Stimulated activated naive CD8-positive, alpha-beta T cell treated with anti-CD3 and anti-CD28 coated beads, Interleukin-15, amount 100 ng/mL, for 72 hours (primary cell): ENCODE data around the gene TPP2.

Source experiments
- ATAC-seq: fragments of 150-1000 bp; cut with Tn5 transposase; 2 replicates; pipeline ENCODE4 v1.10.0; 2021; ENCODE audit warnings: mild to moderate bottlenecking, moderate library complexity
- DNase-seq, 2 donors: peaks; one replicate each; pipeline ENCODE4 v3.0.0; 2021 to 2022
- H3K27ac Mint-ChIP-seq, 2 donors: one replicate each; pipeline ENCODE4 v1.8.0; 2022; ENCODE audit warnings: mild to moderate bottlenecking in 2 of 2, mixed read lengths in 2 of 2, moderate library complexity in 2 of 2
- H3K27me3 Mint-ChIP-seq: one replicate; pipeline ENCODE4 v1.8.0; 2022; ENCODE audit warnings: mixed read lengths
- H3K4me1 Mint-ChIP-seq: one replicate; pipeline ENCODE4 v1.8.0; 2022; ENCODE audit warnings: mild to moderate bottlenecking, mixed read lengths
- H3K4me3 Mint-ChIP-seq, 2 donors: one replicate each; pipeline ENCODE4 v1.8.0; 2022; ENCODE audit warnings: mild to moderate bottlenecking in 2 of 2, mixed read lengths in 2 of 2, moderate library complexity in 1 of 2
- H3K9me3 Mint-ChIP-seq, 2 donors: one replicate each; pipeline ENCODE4 v1.8.0; 2022; ENCODE audit warnings: mixed read lengths in 2 of 2

Gene TPP2

GRCh38 chr13:102584434-102584833 is 12.4 kb upstream of the TPP2 start:
- Mint-ChIP-seq H3K27ac (no peak overlapping the region), H3K4me1 (peaks cover 16% of the 10 kb centered on the region), H3K27me3 (no peaks in the 10 kb centered on the region), H3K9me3 (no peaks in the 10 kb centered on the region), H3K4me3 (no peak overlapping the region)
- no peak for DNase-seq
- no peak for ATAC-seq

GRCh38 chr13:102586615-102587014 is 10.2 kb upstream of the TPP2 start:
- no peaks in the 10 kb centered on the region for H3K27me3 Mint-ChIP-seq
- DNase-seq, result no peak
- no peak for ATAC-seq

GRCh38 chr13:102587916-102588315 is 8.9 kb upstream of the TPP2 start:
- Mint-ChIP-seq H3K9me3 (no peaks in the 10 kb centered on the region), H3K27me3 (no peaks in the 10 kb centered on the region), H3K4me1 (peaks cover 18% of the 10 kb centered on the region), H3K27ac (no peak overlapping the region), H3K4me3 (no peak overlapping the region)
- DNase-seq (no peak), ATAC-seq (no peak)

More at GRCh38 chr13:102586615-102587014, 10.2 kb upstream of the TPP2 start:
- Mint-ChIP-seq H3K4me1 (peaks cover 19% of the 10 kb centered on the region), H3K9me3 (no peaks in the 10 kb centered on the region), H3K27ac (no peak overlapping the region), H3K4me3 (no peak overlapping the region)

GRCh38 chr13:102589301-102589822 is 7.4 kb upstream of the TPP2 start:
- no peak for DNase-seq
- H3K27ac Mint-ChIP-seq, result no peak overlapping the region
- no peak for ATAC-seq
- H3K27me3 Mint-ChIP-seq, result no peaks in the 10 kb centered on the region
- H3K4me3 Mint-ChIP-seq, result no peak overlapping the region
- no peaks in the 10 kb centered on the region for H3K9me3 Mint-ChIP-seq
- peaks cover 18% of the 10 kb centered on the region for H3K4me1 Mint-ChIP-seq

- Mint-ChIP-seq H3K4me1 (peaks cover 33% of the 10 kb centered on the region), H3K4me3 (peak overlapping the region; percentile 97 to 98), H3K27ac (peak overlapping the region; percentile 99), H3K27me3 (no peaks in the 10 kb centered on the region), H3K9me3 (no peaks in the 10 kb centered on the region)
- ATAC-seq, result peak; percentile 34
- peak; percentile 77 to 84 for DNase-seq
Measured at GRCh38 chr13:102591988-102592781, 4.6 kb upstream of the TPP2 start.

GRCh38 chr13:102593466-102593865 is 3.3 kb upstream of the TPP2 start:
- ATAC-seq (no peak), DNase-seq (no peak)
- no peaks in the 10 kb centered on the region for H3K27me3 Mint-ChIP-seq
- H3K4me3 Mint-ChIP-seq, result no peak overlapping the region
- H3K27ac Mint-ChIP-seq, result peak overlapping the region in 1 of 2 donors; percentile 25
- H3K9me3 Mint-ChIP-seq, result no peaks in the 10 kb centered on the region
- H3K4me1 Mint-ChIP-seq, result peaks cover 29% of the 10 kb centered on the region

GRCh38 chr13:102597029-102597961 is 509 bp downstream of the TPP2 start:
- Mint-ChIP-seq H3K4me1 (peaks cover 52% of the 10 kb centered on the region), H3K4me3 (peak overlapping the region; percentile 87 to 96), H3K27ac (peak overlapping the region; percentile 95 to 100), H3K27me3 (no peaks in the 10 kb centered on the region), H3K9me3 (no peaks in the 10 kb centered on the region)
- peak; percentile 22 for ATAC-seq
- peak; percentile 33 to 37 for DNase-seq

- H3K27me3 Mint-ChIP-seq, result no peaks in the 10 kb centered on the region
- ATAC-seq, result no peak
- H3K27ac Mint-ChIP-seq, result peak overlapping the region; percentile 63 to 91
- peaks cover 59% of the 10 kb centered on the region for H3K4me1 Mint-ChIP-seq
- H3K9me3 Mint-ChIP-seq, result no peaks in the 10 kb centered on the region
- DNase-seq, result no peak
- H3K4me3 Mint-ChIP-seq, result peak overlapping the region; percentile 87 to 90
Measured at GRCh38 chr13:102598061-102598460, 1.3 kb downstream of the TPP2 start.

- Mint-ChIP-seq H3K27me3 (no peaks in the 10 kb centered on the region), H3K4me3 (peak overlapping the region; percentile 61 to 90), H3K27ac (peak overlapping the region; percentile 22 to 35), H3K9me3 (no peaks in the 10 kb centered on the region), H3K4me1 (peaks cover 73% of the 10 kb centered on the region)
- ATAC-seq (no peak), DNase-seq (no peak)
Measured at GRCh38 chr13:102599426-102600012, 2.7 kb downstream of the TPP2 start.

- H3K27me3 Mint-ChIP-seq, result no peaks in the 10 kb centered on the region
- no peaks in the 10 kb centered on the region for H3K9me3 Mint-ChIP-seq
- DNase-seq (no peak), ATAC-seq (no peak)
- H3K4me1 Mint-ChIP-seq, result peaks cover 71% of the 10 kb centered on the region
- H3K4me3 Mint-ChIP-seq, result no peak overlapping the region
- no peak overlapping the region for H3K27ac Mint-ChIP-seq
Measured at GRCh38 chr13:102606537-102607309, 9.9 kb downstream of the TPP2 start.

GRCh38 chr13:102608974-102609373 is 12.2 kb downstream of the TPP2 start:
- peaks cover 61% of the 10 kb centered on the region for H3K4me1 Mint-ChIP-seq
- peak overlapping the region; percentile 45 to 78 for H3K4me3 Mint-ChIP-seq
- H3K27me3 Mint-ChIP-seq, result no peaks in the 10 kb centered on the region
- H3K27ac Mint-ChIP-seq, result peak overlapping the region; percentile 91 to 98
- ATAC-seq (peak; percentile 68), DNase-seq (no peak)
- H3K9me3 Mint-ChIP-seq, result no peaks in the 10 kb centered on the region

- ATAC-seq (peak; percentile 93), DNase-seq (peak in 1 of 2 donors; percentile 51)
- Mint-ChIP-seq H3K9me3 (no peaks in the 10 kb centered on the region), H3K27ac (peak overlapping the region; percentile 30 to 69), H3K4me3 (peak overlapping the region; percentile 40 to 54), H3K4me1 (peaks cover 55% of the 10 kb centered on the region), H3K27me3 (no peaks in the 10 kb centered on the region)
Measured at GRCh38 chr13:102609696-102610095, 12.9 kb downstream of the TPP2 start.

- DNase-seq (no peak), ATAC-seq (no peak)
- Mint-ChIP-seq H3K27me3 (no peaks in the 10 kb centered on the region), H3K9me3 (no peaks in the 10 kb centered on the region), H3K4me1 (peaks cover 49% of the 10 kb centered on the region), H3K27ac (no peak overlapping the region), H3K4me3 (no peak overlapping the region)
Measured at GRCh38 chr13:102610296-102610895, 13.6 kb downstream of the TPP2 start.

GRCh38 chr13:102617697-102618350 is 21.0 kb downstream of the TPP2 start:
- no peaks in the 10 kb centered on the region for H3K9me3 Mint-ChIP-seq
- no peak overlapping the region for H3K4me3 Mint-ChIP-seq
- no peaks in the 10 kb centered on the region for H3K27me3 Mint-ChIP-seq
- DNase-seq (no peak), ATAC-seq (no peak)
- H3K27ac Mint-ChIP-seq, result no peak overlapping the region
- peaks cover 9% of the 10 kb centered on the region for H3K4me1 Mint-ChIP-seq
